K562 (cell line): ENCODE results near the gene HPCAL1. TPM values are rescaled to one million over a fixed set of nuclear protein-coding genes. Genes with fewer than 3 reads are reported as not detected.

ENCODE experiments used
- BMI1 ChIP-seq: fragments of 150-350 bp; IDR thresholded peaks from 2 replicates; pipeline ENCODE4 v1.6.1; 2014; ENCODE audit warnings: low read length
- MAFG ChIP-seq: fragments of 450-650 bp; conservative IDR thresholded peaks from 2 replicates; pipeline ENCODE4 v1.6.1; 2016; ENCODE audit warnings: missing genetic modification characterization, missing compliant biosample characterization
- NEUROD1 ChIP-seq: fragments of 150-350 bp; IDR thresholded peaks from 2 replicates; pipeline ENCODE4 v1.6.1; 2014; ENCODE audit warnings: borderline replicate concordance, low read length, low read depth; ENCODE audit not compliant: partially characterized antibody
- PML ChIP-seq: IDR thresholded peaks from 2 replicates; pipeline ENCODE4 v1.6.1; 2012; ENCODE audit warnings: low read length, inconsistent platforms
- RBBP5 ChIP-seq: fragments of 200-600 bp; sonication (generic); IDR thresholded peaks from 2 replicates; pipeline ENCODE4 v1.6.1; 2012; ENCODE audit warnings: borderline replicate concordance, mild to moderate bottlenecking, low read length, control low read depth, inconsistent platforms; ENCODE audit not compliant: insufficient read depth, poor library complexity, severe bottlenecking
- UBTF ChIP-seq, 2 experiments: IDR thresholded peaks; 2 replicates each; pipeline ENCODE4 v1.6.1; 2012; ENCODE audit warnings: improper control_type of control experiment in 2 of 2, low read depth in 2 of 2, low read length in 2 of 2, borderline replicate concordance in 1 of 2
- ZFX ChIP-seq: sonication (generic); formaldehyde crosslinking; IDR thresholded peaks from 2 replicates; pipeline ENCODE4 v1.8.0; 2022; ENCODE audit warnings: mild to moderate bottlenecking, missing genetic modification reagents, moderate library complexity
- ZNF316 ChIP-seq: fragments of 450-650 bp; IDR thresholded peaks from 2 replicates; pipeline ENCODE4 v1.6.1; 2016
- polyA plus RNA-seq, 8 experiments: library from polyadenylated mRNA; depleted of rRNA in 4 of 8; stranded (reverse) in 5 of 8; unstranded in 3 of 8; fragments of >200 nt; fragmentation: Nextera tagmentation in 2 of 8; fragmentation: Illumina TruSeq in 1 of 8; extraction: Ambion mirVana in 2 of 8; extraction: Trizol in 1 of 8; gene quantifications; 2 replicates each; pipeline versions ENCODE4 v1.2.1 to v1.2.3, GENCODE V29; 2011 to 2014; ENCODE audit warnings: inconsistent platforms in 1 of 8, missing spikeins in 1 of 8
- total RNA-seq, 7 experiments: library from RNA; depleted of rRNA in 6 of 7; stranded (reverse); fragments of >200 nt in 6 of 7; fragmentation: Illumina TruSeq in 2 of 7; extraction: Trizol in 2 of 7; gene quantifications; 2 replicates each; pipeline versions ENCODE4 v1.2.1 to v1.2.3, GENCODE V29; 2011 to 2021; ENCODE audit warnings: low replicate concordance in 1 of 7
- TF ChIP-seq, protein P1 (sequence below): sonication (generic); formaldehyde crosslinking; IDR thresholded peaks from 2 replicates; pipeline ENCODE4 v1.8.0; 2023; ENCODE audit warnings: mild to moderate bottlenecking, missing genetic modification reagents
- TF ChIP-seq, protein P2 (sequence below), 2 experiments: fragments of 450-650 bp in 1 of 2; sonication (generic) in 1 of 2; formaldehyde crosslinking in 1 of 2; IDR thresholded peaks; 2 replicates each; pipeline versions ENCODE4 v1.7.1 to v1.9.0; 2016 to 2022; ENCODE audit warnings: inconsistent platforms in 1 of 2, mild to moderate bottlenecking in 1 of 2, missing genetic modification reagents in 1 of 2

The HPCAL1 gene
- total and polyA plus RNA-seq, 9 of the 15 experiments (the other 6 are each of a cell fraction or from before 2014, with no cell fraction given) = 2.7 to 65.5 (median 23.9) TPM

DNA sequence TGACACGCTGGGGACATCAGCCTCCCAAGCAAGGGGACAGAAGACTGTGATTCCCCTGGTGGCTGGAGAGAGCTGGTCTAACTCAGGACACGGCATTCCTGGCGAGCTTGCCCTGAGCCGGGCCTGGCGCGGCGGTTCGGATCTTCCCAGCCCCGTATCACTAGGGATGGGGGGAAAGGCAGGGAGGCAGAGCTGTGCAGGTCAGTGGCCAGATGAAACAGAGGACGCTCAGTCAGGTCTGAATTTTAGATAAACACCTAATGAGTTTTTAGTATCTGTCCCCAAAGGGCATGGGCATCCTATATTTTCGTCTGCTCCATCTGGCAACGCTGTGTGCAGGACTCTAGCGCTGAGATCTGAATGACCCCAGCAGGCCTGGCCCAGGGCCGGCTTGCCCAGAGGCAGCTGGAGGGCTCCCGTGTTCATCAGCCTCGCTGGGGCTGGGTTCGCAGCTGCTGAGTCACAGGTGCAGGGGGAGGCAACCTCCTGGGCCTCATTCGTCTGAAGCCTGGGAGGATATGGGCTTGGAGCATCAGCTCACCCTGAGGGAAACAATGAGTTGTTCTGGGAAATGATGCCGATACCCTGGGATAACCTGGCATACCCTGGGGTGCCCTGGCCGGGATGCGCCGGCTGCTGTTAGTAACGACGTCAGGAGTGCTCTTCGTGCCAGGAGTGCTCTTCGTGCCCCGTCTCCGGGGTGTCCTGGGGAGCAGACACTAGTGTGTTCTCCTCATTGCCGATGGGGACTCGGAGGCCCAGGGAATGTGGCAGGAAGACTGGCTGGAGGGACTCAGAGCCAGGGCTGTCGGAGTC, 48.1 kb upstream of the HPCAL1 start (continued):
- TF ChIP-seq, protein P1, sequence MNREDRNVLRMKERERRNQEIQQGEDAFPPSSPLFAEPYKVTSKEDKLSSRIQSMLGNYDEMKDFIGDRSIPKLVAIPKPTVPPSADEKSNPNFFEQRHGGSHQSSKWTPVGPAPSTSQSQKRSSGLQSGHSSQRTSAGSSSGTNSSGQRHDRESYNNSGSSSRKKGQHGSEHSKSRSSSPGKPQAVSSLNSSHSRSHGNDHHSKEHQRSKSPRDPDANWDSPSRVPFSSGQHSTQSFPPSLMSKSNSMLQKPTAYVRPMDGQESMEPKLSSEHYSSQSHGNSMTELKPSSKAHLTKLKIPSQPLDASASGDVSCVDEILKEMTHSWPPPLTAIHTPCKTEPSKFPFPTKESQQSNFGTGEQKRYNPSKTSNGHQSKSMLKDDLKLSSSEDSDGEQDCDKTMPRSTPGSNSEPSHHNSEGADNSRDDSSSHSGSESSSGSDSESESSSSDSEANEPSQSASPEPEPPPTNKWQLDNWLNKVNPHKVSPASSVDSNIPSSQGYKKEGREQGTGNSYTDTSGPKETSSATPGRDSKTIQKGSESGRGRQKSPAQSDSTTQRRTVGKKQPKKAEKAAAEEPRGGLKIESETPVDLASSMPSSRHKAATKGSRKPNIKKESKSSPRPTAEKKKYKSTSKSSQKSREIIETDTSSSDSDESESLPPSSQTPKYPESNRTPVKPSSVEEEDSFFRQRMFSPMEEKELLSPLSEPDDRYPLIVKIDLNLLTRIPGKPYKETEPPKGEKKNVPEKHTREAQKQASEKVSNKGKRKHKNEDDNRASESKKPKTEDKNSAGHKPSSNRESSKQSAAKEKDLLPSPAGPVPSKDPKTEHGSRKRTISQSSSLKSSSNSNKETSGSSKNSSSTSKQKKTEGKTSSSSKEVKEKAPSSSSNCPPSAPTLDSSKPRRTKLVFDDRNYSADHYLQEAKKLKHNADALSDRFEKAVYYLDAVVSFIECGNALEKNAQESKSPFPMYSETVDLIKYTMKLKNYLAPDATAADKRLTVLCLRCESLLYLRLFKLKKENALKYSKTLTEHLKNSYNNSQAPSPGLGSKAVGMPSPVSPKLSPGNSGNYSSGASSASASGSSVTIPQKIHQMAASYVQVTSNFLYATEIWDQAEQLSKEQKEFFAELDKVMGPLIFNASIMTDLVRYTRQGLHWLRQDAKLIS (CRISPR knock-in tag) = no peak
- peak; percentile 69 for TF ChIP-seq ZNF316
- TF ChIP-seq MAFG (tag) = peak; percentile 55
- no peak for TF ChIP-seq BMI1
- TF ChIP-seq ZFX (CRISPR knock-in tag) = peak; percentile 31; the same call in 1 of the 2 replicates
- TF ChIP-seq, protein P2, sequence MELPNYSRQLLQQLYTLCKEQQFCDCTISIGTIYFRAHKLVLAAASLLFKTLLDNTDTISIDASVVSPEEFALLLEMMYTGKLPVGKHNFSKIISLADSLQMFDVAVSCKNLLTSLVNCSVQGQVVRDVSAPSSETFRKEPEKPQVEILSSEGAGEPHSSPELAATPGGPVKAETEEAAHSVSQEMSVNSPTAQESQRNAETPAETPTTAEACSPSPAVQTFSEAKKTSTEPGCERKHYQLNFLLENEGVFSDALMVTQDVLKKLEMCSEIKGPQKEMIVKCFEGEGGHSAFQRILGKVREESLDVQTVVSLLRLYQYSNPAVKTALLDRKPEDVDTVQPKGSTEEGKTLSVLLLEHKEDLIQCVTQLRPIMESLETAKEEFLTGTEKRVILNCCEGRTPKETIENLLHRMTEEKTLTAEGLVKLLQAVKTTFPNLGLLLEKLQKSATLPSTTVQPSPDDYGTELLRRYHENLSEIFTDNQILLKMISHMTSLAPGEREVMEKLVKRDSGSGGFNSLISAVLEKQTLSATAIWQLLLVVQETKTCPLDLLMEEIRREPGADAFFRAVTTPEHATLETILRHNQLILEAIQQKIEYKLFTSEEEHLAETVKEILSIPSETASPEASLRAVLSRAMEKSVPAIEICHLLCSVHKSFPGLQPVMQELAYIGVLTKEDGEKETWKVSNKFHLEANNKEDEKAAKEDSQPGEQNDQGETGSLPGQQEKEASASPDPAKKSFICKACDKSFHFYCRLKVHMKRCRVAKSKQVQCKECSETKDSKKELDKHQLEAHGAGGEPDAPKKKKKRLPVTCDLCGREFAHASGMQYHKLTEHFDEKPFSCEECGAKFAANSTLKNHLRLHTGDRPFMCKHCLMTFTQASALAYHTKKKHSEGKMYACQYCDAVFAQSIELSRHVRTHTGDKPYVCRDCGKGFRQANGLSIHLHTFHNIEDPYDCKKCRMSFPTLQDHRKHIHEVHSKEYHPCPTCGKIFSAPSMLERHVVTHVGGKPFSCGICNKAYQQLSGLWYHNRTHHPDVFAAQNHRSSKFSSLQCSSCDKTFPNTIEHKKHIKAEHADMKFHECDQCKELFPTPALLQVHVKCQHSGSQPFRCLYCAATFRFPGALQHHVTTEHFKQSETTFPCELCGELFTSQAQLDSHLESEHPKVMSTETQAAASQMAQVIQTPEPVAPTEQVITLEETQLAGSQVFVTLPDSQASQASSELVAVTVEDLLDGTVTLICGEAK (IDR thresholded peaks at IDR 0.05) = peak; percentile 26; the same call in 1 of the 2 replicates
- TF ChIP-seq, protein P2 (CRISPR knock-in tag; IDR thresholded peaks at IDR 0.05) = no peak
- no peak for TF ChIP-seq PML
- TF ChIP-seq UBTF (IDR thresholded peaks at IDR 0.05; ENCODE audit: borderline replicate concordance in 1 of 2, low read depth in 2 of 2, low read length in 2 of 2) = peak in 1 of 2 experiments; percentile 90; a peak in 1 of 4 replicates
- TF ChIP-seq RBBP5 = peak; percentile 58
- no peak for TF ChIP-seq NEUROD1
